K562 (cell line): ENCODE data around the gene DTD1. TPM values are rescaled to one million over a fixed set of nuclear protein-coding genes. Genes with fewer than 3 reads are reported as not detected.
A peak's percentile ranks its signal among the peaks of the same experiment; 100 is the strongest.

Experiments used
- ATAC-seq: fragments of 200-7000 bp; cut with Tn5 transposase; 3 replicates; pipeline ENCODE4 v1.9.1; 2020; ENCODE audit warnings: moderate library complexity
- BruUV-seq: library from RNA; stranded (reverse); fragments of 400-500 nt; replicated peaks from 2 replicates; lab custom pipeline; 2021; lab: Mats Ljungman, UMichigan
- CTCF ChIA-PET: fragments of 300-600 bp; formaldehyde crosslinking; extraction: SDS; loops from one replicate; lab custom pipeline; 2021; ENCODE audit warnings: low intra/inter-chr PET ratio; lab: Yijun Ruan, JAX
- POLR2A ChIA-PET: fragments of 300-600, 350-650 bp; sonication (Branson Sonifier 250); formaldehyde crosslinking; extraction: SDS; loops from one replicate; lab custom pipeline; 2021; ENCODE audit warnings: antibody characterized with exemption, inconsistent platforms; lab: Yijun Ruan, JAX
- DNase-seq, 4 experiments: peaks; one replicate each; pipeline versions ENCODE4 v3.0.0 to v3.0.0-alpha.2; 2011 to 2018; ENCODE audit warnings: low spot score in 3 of 4, mixed read lengths in 3 of 4; ENCODE audit errors: extremely low read depth in 1 of 4
- FAIRE-seq: peaks from 2 replicates; lab custom pipeline; 2011; peaks lifted over from hg19 to GRCh38; lab: Jason Lieb, UNC
- H2AFZ ChIP-seq: 2 replicates; pipeline ENCODE4 v1.6.0; 2011; ENCODE audit warnings: low read depth, low read length, control low read depth, inconsistent platforms
- H3K27ac ChIP-seq: fragments of 200-600 bp; 3 replicates; pipeline ENCODE4 v1.8.0; 2011; ENCODE audit warnings: low read depth, mild to moderate bottlenecking, control low read depth, inconsistent platforms, low read length, moderate library complexity, mixed read lengths; ENCODE audit errors: extremely low read depth
- H3K27me3 ChIP-seq, 2 experiments: fragments of 300-600 bp in 1 of 2; 2 replicates in 1 of 2; 3 replicates in 1 of 2; pipeline versions ENCODE4 v1.6.0 to v1.8.0; 2011; ENCODE audit warnings: inconsistent platforms in 2 of 2, low read length in 2 of 2, mild to moderate bottlenecking in 1 of 2, mixed read lengths in 1 of 2, moderate library complexity in 1 of 2; ENCODE audit not compliant: control insufficient read depth in 2 of 2, insufficient read depth in 2 of 2
- H3K36me3 ChIP-seq: fragments of 300-600 bp; 3 replicates; pipeline ENCODE4 v1.8.0; 2011; ENCODE audit warnings: mild to moderate bottlenecking, low read length, inconsistent platforms; ENCODE audit not compliant: control insufficient read depth, insufficient read depth
- H3K4me1 ChIP-seq, 2 experiments: fragments of 200-600 bp in 1 of 2; replicated peaks in 1 of 2; 2 replicates in 1 of 2; 3 replicates in 1 of 2; pipeline versions ENCODE4 v1.5.1 to v1.8.0; 2011; ENCODE audit warnings: inconsistent platforms in 2 of 2, low read length in 2 of 2, mild to moderate bottlenecking in 1 of 2, mixed read lengths in 1 of 2, moderate library complexity in 1 of 2; ENCODE audit not compliant: control insufficient read depth in 2 of 2, insufficient read depth in 2 of 2
- H3K4me2 ChIP-seq: 2 replicates; pipeline ENCODE4 v1.6.1; 2011; ENCODE audit warnings: low read length, control low read depth, inconsistent platforms, mixed read lengths; ENCODE audit not compliant: insufficient read depth
- H3K4me3 ChIP-seq: fragments of 200-600 bp; sonication (generic), shearing (Covaris generic); 2 replicates; pipeline ENCODE4 v1.5.1; 2016; ENCODE audit warnings: control low read depth, inconsistent platforms
- H3K79me2 ChIP-seq: fragments of 200-600 bp; 3 replicates; pipeline ENCODE4 v1.8.0; 2011; ENCODE audit warnings: low read length, inconsistent platforms; ENCODE audit not compliant: control insufficient read depth, insufficient read depth
- H3K9ac ChIP-seq, 2 experiments: 2 replicates each; pipeline versions ENCODE4 v1.6.0 to v1.6.1; 2011; ENCODE audit warnings: low read depth in 2 of 2, low read length in 2 of 2, control low read depth in 1 of 2, inconsistent platforms in 1 of 2, mild to moderate bottlenecking in 1 of 2, mixed read lengths in 1 of 2; ENCODE audit not compliant: insufficient read depth in 1 of 2
- H3K9me1 ChIP-seq: one replicate; pipeline ENCODE4 v1.6.0; 2011; ENCODE audit warnings: inconsistent platforms, mild to moderate bottlenecking, low read length, moderate library complexity; ENCODE audit not compliant: control insufficient read depth, insufficient read depth
- H3K9me3 ChIP-seq: replicated peaks from 2 replicates; pipeline ENCODE4 v1.5.1; 2011; ENCODE audit warnings: low read depth, low read length, inconsistent platforms; ENCODE audit not compliant: control insufficient read depth, insufficient read depth
- H4K20me1 ChIP-seq: replicated peaks from 2 replicates; pipeline ENCODE4 v1.6.1; 2011; ENCODE audit warnings: low read length, inconsistent platforms, mixed read lengths; ENCODE audit not compliant: control insufficient read depth, insufficient read depth
- ATF3 ChIP-seq, 2 experiments: fragments of 450-650 bp in 1 of 2; sonication (generic) in 1 of 2; formaldehyde crosslinking in 1 of 2; IDR thresholded peaks in 1 of 2; conservative IDR thresholded peaks in 1 of 2; 2 replicates each; pipeline versions ENCODE4 v1.6.1 to v1.8.1; 2016 to 2023; ENCODE audit warnings: mild to moderate bottlenecking in 2 of 2, moderate library complexity in 2 of 2, inconsistent platforms in 1 of 2, missing genetic modification reagents in 1 of 2
- ATF7 ChIP-seq: fragments of 450-650 bp; IDR thresholded peaks from 2 replicates; pipeline ENCODE4 v1.7.1; 2014; ENCODE audit warnings: mild to moderate bottlenecking, moderate library complexity
- CREB1 ChIP-seq, 2 experiments: sonication (generic) in 1 of 2; formaldehyde crosslinking in 1 of 2; IDR thresholded peaks; 2 replicates each; pipeline versions ENCODE4 v1.6.1 to v1.8.0; 2012 to 2022; ENCODE audit warnings: inconsistent platforms in 1 of 2, mild to moderate bottlenecking in 1 of 2, missing genetic modification reagents in 1 of 2, moderate library complexity in 1 of 2
- JUND ChIP-seq, 2 experiments: IDR thresholded peaks; 2 replicates in 1 of 2; 3 replicates in 1 of 2; pipeline ENCODE4 v1.6.1; 2011; ENCODE audit warnings: borderline replicate concordance in 2 of 2, low read depth in 2 of 2, low read length in 2 of 2, improper control_type of control experiment in 1 of 2, missing biosample characterization in 1 of 2, missing genetic modification characterization in 1 of 2, missing genetic modification reagents in 1 of 2
- L3MBTL2 ChIP-seq: fragments of 450-650 bp; IDR thresholded peaks from 2 replicates; pipeline ENCODE4 v1.6.1; 2016; ENCODE audit warnings: mild to moderate bottlenecking, moderate library complexity
- MEIS2 ChIP-seq: fragments of 450-650 bp; IDR thresholded peaks from 2 replicates; pipeline ENCODE4 v1.6.1; 2014; ENCODE audit warnings: mild to moderate bottlenecking; ENCODE audit not compliant: partially characterized antibody
- PBX2 ChIP-seq, 2 experiments: IDR thresholded peaks in 1 of 2; conservative IDR thresholded peaks in 1 of 2; 2 replicates each; pipeline ENCODE4 v1.6.1; 2016; ENCODE audit warnings: low read depth in 2 of 2, mild to moderate bottlenecking in 1 of 2, missing compliant biosample characterization in 1 of 2, missing genetic modification characterization in 1 of 2, moderate library complexity in 1 of 2
- PKNOX1 ChIP-seq: fragments of 450-650 bp; IDR thresholded peaks from 2 replicates; pipeline ENCODE4 v1.6.1; 2016
- WGBS: fragments of 100-300 bp; shearing (Covaris generic); methylation state at CpG from one replicate; pipeline ENCODE4 v1.1.6; 2016; ENCODE audit warnings: low coverage, mixed read lengths; ENCODE audit not compliant: insufficient coverage; ENCODE audit errors: missing lambda C conversion rate; 5-methylcytosine and 5-hydroxymethylcytosine counted together
- in situ Hi-C: fragments of 300-500 bp; cut with MboI; formaldehyde crosslinking; loops from 4 replicates; pipeline ENCODE4 v1.15.0; 2018; ENCODE audit warnings: inconsistent platforms, mixed read lengths
- intact Hi-C: fragments of 100-400 bp; cut with micrococcal nuclease; formaldehyde crosslinking; loops from 2 replicates; pipeline ENCODE4 v1.14.2; 2022
- polyA plus RNA-seq, 8 experiments: library from polyadenylated mRNA; depleted of rRNA in 4 of 8; stranded (reverse) in 5 of 8; unstranded in 3 of 8; fragments of >200 nt; fragmentation: Nextera tagmentation in 2 of 8; fragmentation: Illumina TruSeq in 1 of 8; extraction: Ambion mirVana in 2 of 8; extraction: Trizol in 1 of 8; gene quantifications; 2 replicates each; pipeline versions ENCODE4 v1.2.1 to v1.2.3, GENCODE V29; 2011 to 2014; ENCODE audit warnings: inconsistent platforms in 1 of 8, missing spikeins in 1 of 8
- total RNA-seq, 7 experiments: library from RNA; depleted of rRNA in 6 of 7; stranded (reverse); fragments of >200 nt in 6 of 7; fragmentation: Illumina TruSeq in 2 of 7; extraction: Trizol in 2 of 7; gene quantifications; 2 replicates each; pipeline versions ENCODE4 v1.2.1 to v1.2.3, GENCODE V29; 2011 to 2021; ENCODE audit warnings: low replicate concordance in 1 of 7

The DTD1 gene
- total and polyA plus RNA-seq, 9 of the 15 experiments (the other 6 are each of a cell fraction or from before 2014, with no cell fraction given), result 5.7 to 28.6 (median 26.8) TPM

DNA sequence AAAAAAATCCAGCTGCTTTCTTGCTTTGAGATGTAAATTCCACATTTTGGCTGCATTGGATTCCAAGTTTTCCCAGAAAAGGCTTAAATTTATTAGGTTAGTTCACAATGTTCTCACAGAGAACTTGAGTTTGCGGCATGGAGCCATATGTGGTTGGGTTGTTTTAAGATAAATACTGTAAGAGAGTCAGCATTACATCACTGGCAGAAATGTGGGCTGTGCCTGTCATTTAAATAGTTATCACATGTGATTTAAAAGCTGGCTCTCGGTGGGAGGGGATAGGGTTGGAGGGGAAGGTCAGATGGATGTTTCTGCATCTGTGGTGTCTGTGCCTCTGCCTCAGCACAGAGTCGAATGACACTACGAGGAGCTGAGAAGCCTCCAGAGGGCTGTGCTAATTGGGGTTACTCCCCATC, 151.9 kb downstream of the DTD1 start:
- H2AFZ ChIP-seq, result no peak overlapping the region

More for the DNA sequence above, 151.9 kb downstream of the DTD1 start:
- peak; percentile 70 for ATAC-seq
- no TSS peak for BruUV-seq
- H3K9ac ChIP-seq, result no peak overlapping the region
- peak in 2 of 4 experiments; percentile 6 to 31 for DNase-seq
- TF ChIP-seq MEIS2 (peak; percentile 60), PBX2 (CRISPR knock-in tag; IDR thresholded peaks at IDR 0.05; ENCODE audit: low read depth) (no peak), PBX2 (tag; conservative IDR thresholded peaks at IDR 0.05; ENCODE audit: low read depth) (peak; percentile 75), PKNOX1 (peak; percentile 83), ATF7 (peak; percentile 58), ATF3 (IDR thresholded peaks at IDR 0.05) (peak; percentile 37; the same call in 1 of the 2 replicates), ATF3 (CRISPR knock-in tag; conservative IDR thresholded peaks at IDR 0.05) (no peak), CREB1 (IDR thresholded peaks at IDR 0.05) (no peak), CREB1 (CRISPR knock-in tag; IDR thresholded peaks at IDR 0.05) (no peak), JUND (IDR thresholded peaks at IDR 0.05; ENCODE audit: borderline replicate concordance, low read depth, low read length) (peak; percentile 19; the same call in 1 of the 2 replicates), JUND (tag; IDR thresholded peaks at IDR 0.05; ENCODE audit: borderline replicate concordance, low read depth, low read length) (no peak), L3MBTL2 (no peak)
- TF ChIP-seq, all 486 proteins: peak for 6
- H3K27ac ChIP-seq, result no peak overlapping the region
- FAIRE-seq, result no peak
- WGBS, result 2% methylated on average over 4 of the region's 4 CpGs
- H3K79me2 ChIP-seq, result no peaks in the 10 kb centered on the region
- H3K9me1 ChIP-seq, result no peaks in the 10 kb centered on the region
- ChIA-PET POLR2A (interaction anchor here (0.6 to 1.0 kb wide), 2 partner anchors 10 to 889 kb away, joined by 3 read pairs; no protein-coding TSS in a partner anchor), CTCF (no interaction called here)
- H3K4me1 ChIP-seq, result peaks cover 0 to 14% of the 10 kb centered on the region in 2 experiments; a peak in 4 of 5 replicates
- no peaks in the 10 kb centered on the region for H3K9me3 ChIP-seq
- in situ Hi-C loops, result no loop called here
- no peak overlapping the region for H3K4me2 ChIP-seq
- H3K27me3 ChIP-seq, result no peaks in the 10 kb centered on the region; a peak in 1 of 5 replicates
- no peaks in the 10 kb centered on the region for H3K36me3 ChIP-seq
- H4K20me1 ChIP-seq, result 0 out of 2 replicates have a peak, but pooled peaks cover 5% of the 10 kb centered on the region
- intact Hi-C loops, result no loop called here
- H3K4me3 ChIP-seq, result no peak overlapping the region
